Panc1 (cell line): ENCODE measurements around the gene AGPS. TPM values are rescaled to one million over a fixed set of nuclear protein-coding genes. Genes with fewer than 3 reads are reported as not detected.

Experiments
- ATAC-seq: fragments of 200-7000 bp; cut with Tn5 transposase; 2 replicates; pipeline ENCODE4 v1.9.1; 2020; ENCODE audit warnings: mild to moderate bottlenecking, moderate library complexity
- BruUV-seq: library from RNA; stranded (reverse); fragments of 400-500 nt; replicated peaks from 2 replicates; lab custom pipeline; 2021; lab: Mats Ljungman, UMichigan
- CTCF ChIA-PET: fragments of 300-600 bp; sonication (Branson Sonifier 250); formaldehyde crosslinking; loops from one replicate; lab custom pipeline; 2022; ENCODE audit warnings: antibody characterized with exemption; lab: Charles Lee
- POLR2A ChIA-PET: fragments of 300-600 bp; sonication (Branson Sonifier 250); formaldehyde crosslinking; loops from one replicate; lab custom pipeline; 2022; ENCODE audit warnings: antibody characterized with exemption; lab: Charles Lee
- DNase-seq: peaks from one replicate; pipeline ENCODE4 v3.0.0-alpha.2; 2010; ENCODE audit warnings: low read depth, low spot score
- H3K27ac ChIP-seq: 2 replicates; pipeline ENCODE4 v1.5.1; 2011; ENCODE audit warnings: mild to moderate bottlenecking, low read length, inconsistent platforms
- H3K27me3 ChIP-seq: fragments of 200-500 bp; sonication (Bioruptor generic); 2 replicates; pipeline ENCODE4 v1.6.0; 2014; ENCODE audit warnings: low read length, inconsistent platforms; ENCODE audit not compliant: control insufficient read depth, insufficient read depth
- H3K36me3 ChIP-seq: fragments of 200-500 bp; sonication (Bioruptor generic); 2 replicates; pipeline ENCODE4 v1.5.1; 2014; ENCODE audit warnings: inconsistent platforms, mild to moderate bottlenecking, low read length, moderate library complexity; ENCODE audit not compliant: control insufficient read depth, insufficient read depth
- H3K4me1 ChIP-seq: 2 replicates; pipeline ENCODE4 v1.5.1; 2011; ENCODE audit warnings: inconsistent platforms, mild to moderate bottlenecking, low read length, moderate library complexity; ENCODE audit not compliant: control insufficient read depth, insufficient read depth
- H3K4me3 ChIP-seq, 2 experiments: 2 replicates each; pipeline ENCODE4 v1.5.1; 2011 to 2012; ENCODE audit warnings: low read depth in 2 of 2, low read length in 2 of 2, mild to moderate bottlenecking in 2 of 2, inconsistent platforms in 1 of 2, moderate library complexity in 1 of 2
- H3K9me3 ChIP-seq: fragments of 200-500 bp; sonication (Bioruptor generic); 2 replicates; pipeline ENCODE4 v1.5.1; 2014; ENCODE audit warnings: low read depth, mild to moderate bottlenecking, inconsistent platforms, low read length, moderate library complexity; ENCODE audit not compliant: control insufficient read depth, insufficient read depth
- POLR2AphosphoS5 ChIP-seq: IDR thresholded peaks from 2 replicates; pipeline ENCODE4 v1.6.1; 2012; ENCODE audit warnings: mild to moderate bottlenecking, low read depth, low read length, moderate library complexity
- REST ChIP-seq, 2 experiments: IDR thresholded peaks; 2 replicates each; pipeline ENCODE4 v1.6.1; 2011 to 2012; ENCODE audit warnings: low read depth in 2 of 2, control low read depth in 1 of 2, low read length in 1 of 2, mild to moderate bottlenecking in 1 of 2, moderate library complexity in 1 of 2; ENCODE audit not compliant: insufficient read depth in 1 of 2
- SIN3A ChIP-seq: IDR thresholded peaks from 2 replicates; pipeline ENCODE4 v1.6.1; 2012; ENCODE audit warnings: low read depth, mild to moderate bottlenecking, low read length, moderate library complexity, borderline replicate concordance; ENCODE audit not compliant: insufficient read depth
- TCF7L2 ChIP-seq: IDR thresholded peaks from 2 replicates; pipeline ENCODE4 v1.6.1; 2011; ENCODE audit warnings: mild to moderate bottlenecking, low read depth, low read length, inconsistent platforms
- in situ Hi-C: cut with HindIII; loops from 2 replicates; pipeline ENCODE4 v1.10.0; 2016; ENCODE audit warnings: low sequenced_read_pairs, low pct_unique_long_range_greater_than_20kb
- intact Hi-C: fragments of 100-400 bp; cut with micrococcal nuclease; formaldehyde crosslinking; loops from one replicate; pipeline ENCODE4 v1.10.0; 2022; ENCODE audit not compliant: unreplicated experiment
- total RNA-seq: library from RNA; stranded (reverse); gene quantifications from one replicate; pipeline ENCODE4 v1.2.1, GENCODE V29; 2021; ENCODE audit not compliant: unreplicated experiment
- TF ChIP-seq, protein P1 (sequence below): fragments of 450-650 bp; IDR thresholded peaks from 2 replicates; pipeline ENCODE4 v1.5.1; 2017; ENCODE audit warnings: mild to moderate bottlenecking

The AGPS gene
- total RNA-seq, 1 experiment from 2014 or later = 68.7 TPM

- Histone ChIP-seq H3K4me3 (no peak overlapping the region), H3K36me3 (no peaks in the 10 kb centered on the region; the same call in none of the 2 replicates), H3K9me3 (no peaks in the 10 kb centered on the region), H3K27ac (no peak overlapping the region), H3K27me3 (no peaks in the 10 kb centered on the region), H3K4me1 (no peaks in the 10 kb centered on the region)
- no peak for ATAC-seq
- POLR2A ChIA-PET = no interaction called here
- in situ Hi-C loops (no loop called here), intact Hi-C loops (no loop called here)
- BruUV-seq = no TSS peak
- TF ChIP-seq REST (IDR thresholded peaks at IDR 0.05; ENCODE audit: insufficient read depth in 1 of 2, low read depth in 2 of 2, low read length in 1 of 2) = no peak
- TF ChIP-seq, protein P1, sequence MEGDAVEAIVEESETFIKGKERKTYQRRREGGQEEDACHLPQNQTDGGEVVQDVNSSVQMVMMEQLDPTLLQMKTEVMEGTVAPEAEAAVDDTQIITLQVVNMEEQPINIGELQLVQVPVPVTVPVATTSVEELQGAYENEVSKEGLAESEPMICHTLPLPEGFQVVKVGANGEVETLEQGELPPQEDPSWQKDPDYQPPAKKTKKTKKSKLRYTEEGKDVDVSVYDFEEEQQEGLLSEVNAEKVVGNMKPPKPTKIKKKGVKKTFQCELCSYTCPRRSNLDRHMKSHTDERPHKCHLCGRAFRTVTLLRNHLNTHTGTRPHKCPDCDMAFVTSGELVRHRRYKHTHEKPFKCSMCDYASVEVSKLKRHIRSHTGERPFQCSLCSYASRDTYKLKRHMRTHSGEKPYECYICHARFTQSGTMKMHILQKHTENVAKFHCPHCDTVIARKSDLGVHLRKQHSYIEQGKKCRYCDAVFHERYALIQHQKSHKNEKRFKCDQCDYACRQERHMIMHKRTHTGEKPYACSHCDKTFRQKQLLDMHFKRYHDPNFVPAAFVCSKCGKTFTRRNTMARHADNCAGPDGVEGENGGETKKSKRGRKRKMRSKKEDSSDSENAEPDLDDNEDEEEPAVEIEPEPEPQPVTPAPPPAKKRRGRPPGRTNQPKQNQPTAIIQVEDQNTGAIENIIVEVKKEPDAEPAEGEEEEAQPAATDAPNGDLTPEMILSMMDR = no peak
- no peak for TF ChIP-seq POLR2AphosphoS5
- TF ChIP-seq SIN3A = no peak
- no peak for TF ChIP-seq TCF7L2
- DNase-seq = no peak
- CTCF ChIA-PET = no interaction called here
Observed at GRCh38 chr2:177537636-177538035, 145.1 kb downstream of the AGPS start.

- ATAC-seq (no peak), DNase-seq (no peak)
- Histone ChIP-seq H3K4me3 (no peak overlapping the region), H3K9me3 (no peaks in the 10 kb centered on the region), H3K27me3 (no peaks in the 10 kb centered on the region), H3K36me3 (no peaks in the 10 kb centered on the region; the same call in none of the 2 replicates), H3K4me1 (no peaks in the 10 kb centered on the region), H3K27ac (no peak overlapping the region)
- ChIA-PET POLR2A (no interaction called here), CTCF (no interaction called here)
- no peak for TF ChIP-seq REST (IDR thresholded peaks at IDR 0.05; ENCODE audit: insufficient read depth in 1 of 2, low read depth in 2 of 2, low read length in 1 of 2)
- TF ChIP-seq, protein P1 = no peak
- no peak for TF ChIP-seq TCF7L2
- TF ChIP-seq SIN3A = no peak
- no peak for TF ChIP-seq POLR2AphosphoS5
- in situ Hi-C loops (no loop called here), intact Hi-C loops (no loop called here)
- BruUV-seq = no TSS peak
Observed at GRCh38 chr2:177538323-177538722, 145.8 kb downstream of the AGPS start.
